A549 (cell line): ENCODE results near the gene SMIM29. TPM values are rescaled to one million over a fixed set of nuclear protein-coding genes. Genes with fewer than 3 reads are reported as not detected.

ENCODE experiments used
- ATAC-seq, 2 experiments: fragments of 200-7000 bp in 1 of 2; fragments of >200 bp in 1 of 2; cut with Nextera tagmentation in 1 of 2; cut with Tn5 transposase in 1 of 2; 3 replicates each; pipeline versions ENCODE4 v1.8.0 to v1.9.1; 2018 to 2020; ENCODE audit warnings: mild to moderate bottlenecking in 1 of 2, moderate library complexity in 1 of 2
- CTCF ChIA-PET: fragments of 300-600 bp; sonication (Branson Sonifier 250); formaldehyde crosslinking; extraction: SDS; loops from one replicate; lab custom pipeline; 2021; ENCODE audit warnings: antibody characterized with exemption, inconsistent platforms; lab: Yijun Ruan, JAX
- POLR2A ChIA-PET: fragments of 350-600 bp; formaldehyde crosslinking; extraction: SDS; loops from one replicate; lab custom pipeline; 2021; ENCODE audit warnings: antibody characterized with exemption, inconsistent platforms; lab: Yijun Ruan, JAX
- DNase-seq, 2 experiments: peaks; one replicate each; pipeline versions ENCODE4 v3.0.0 to v3.0.0-alpha.2; 2011 to 2016; ENCODE audit warnings: low read depth in 1 of 2, low spot score in 1 of 2
- FAIRE-seq: peaks from 2 replicates; lab custom pipeline; 2011; peaks lifted over from hg19 to GRCh38; lab: Jason Lieb, UNC
- H3K27ac ChIP-seq, 2 experiments: fragments of >200 bp; sonication (Bioruptor Twin); formaldehyde crosslinking; 3 replicates each; pipeline ENCODE4 v1.5.1; 2016 to 2017
- H3K4me1 ChIP-seq: fragments of >200 bp; sonication (Bioruptor Twin); formaldehyde crosslinking; 3 replicates; pipeline ENCODE4 v1.6.1; 2016
- H3K4me2 ChIP-seq: fragments of >200 bp; sonication (Bioruptor Twin); formaldehyde crosslinking; 3 replicates; pipeline ENCODE4 v1.6.1; 2016
- H3K4me3 ChIP-seq: fragments of >200 bp; sonication (Bioruptor Twin); formaldehyde crosslinking; 3 replicates; pipeline ENCODE4 v1.5.1; 2016
- H3K9me3 ChIP-seq: fragments of >200 bp; sonication (Bioruptor Twin); formaldehyde crosslinking; 3 replicates; pipeline ENCODE4 v1.6.1; 2016
- E2F6 ChIP-seq: IDR thresholded peaks from 2 replicates; pipeline ENCODE4 v1.6.1; 2012; ENCODE audit warnings: low read depth, borderline replicate concordance
- EHF ChIP-seq: fragments of 250-450 bp; sonication (Bioruptor Pico); IDR thresholded peaks from 2 replicates; pipeline ENCODE4 v1.5.0; 2020; ENCODE audit warnings: mild to moderate bottlenecking
- EP300 ChIP-seq, 2 experiments: fragments of >200 bp; sonication (Bioruptor Twin); formaldehyde crosslinking; IDR thresholded peaks; 2 replicates in 1 of 2; 3 replicates in 1 of 2; pipeline ENCODE4 v1.6.1; 2016 to 2017
- ESRRA ChIP-seq: fragments of 150-350 bp; IDR thresholded peaks from 2 replicates; pipeline ENCODE4 v1.6.1; 2014; ENCODE audit warnings: mild to moderate bottlenecking, low read length, borderline replicate concordance
- FOXS1 ChIP-seq: fragments of 250-450 bp; sonication (Bioruptor Pico); IDR thresholded peaks from 2 replicates; pipeline ENCODE4 v1.5.0; 2020; ENCODE audit warnings: mild to moderate bottlenecking, moderate library complexity
- HDAC2 ChIP-seq: fragments of 200-600 bp; sonication (generic); IDR thresholded peaks from 2 replicates; pipeline ENCODE4 v1.6.1; 2016
- HEYL ChIP-seq: fragments of 250-450 bp; sonication (Bioruptor Pico); IDR thresholded peaks from 2 replicates; pipeline ENCODE4 v1.8.0; 2021; ENCODE audit warnings: mild to moderate bottlenecking, moderate library complexity
- HOXB5 ChIP-seq: fragments of 250-450 bp; sonication (Bioruptor Pico); IDR thresholded peaks from 2 replicates; pipeline ENCODE4 v1.5.0; 2020; ENCODE audit warnings: mild to moderate bottlenecking, moderate library complexity
- JUNB ChIP-seq: fragments of >200 bp; sonication (Bioruptor Twin); formaldehyde crosslinking; IDR thresholded peaks from 2 replicates; pipeline ENCODE4 v1.6.1; 2016
- KDM5A ChIP-seq: fragments of 200-600 bp; sonication (generic); IDR thresholded peaks from 2 replicates; pipeline ENCODE4 v1.6.1; 2016; ENCODE audit warnings: antibody characterized with exemption, mild to moderate bottlenecking
- MYC ChIP-seq: IDR thresholded peaks from 2 replicates; pipeline ENCODE4 v1.6.1; 2012; ENCODE audit warnings: mild to moderate bottlenecking, inconsistent platforms, low read length, improper control_type of control experiment, borderline replicate concordance
- NPAS2 ChIP-seq: fragments of 250-450 bp; sonication (Bioruptor Pico); IDR thresholded peaks from 2 replicates; pipeline ENCODE4 v1.8.0; 2022; ENCODE audit warnings: mild to moderate bottlenecking, moderate library complexity, borderline replicate concordance
- PHF8 ChIP-seq: fragments of 200-600 bp; sonication (generic); IDR thresholded peaks from 2 replicates; pipeline ENCODE4 v1.6.1; 2016; ENCODE audit warnings: low read depth, mild to moderate bottlenecking, antibody characterized with exemption, moderate library complexity, borderline replicate concordance
- SMC3 ChIP-seq: fragments of >200 bp; sonication (Bioruptor Twin); formaldehyde crosslinking; IDR thresholded peaks from 3 replicates; pipeline ENCODE4 v1.6.1; 2018; ENCODE audit warnings: inconsistent platforms
- TP53 ChIP-seq: fragments of 250-450 bp; sonication (Bioruptor Pico); IDR thresholded peaks from 2 replicates; pipeline ENCODE4 v1.5.0; 2021; ENCODE audit warnings: mild to moderate bottlenecking, moderate library complexity
- ZC3H11A ChIP-seq: fragments of 450-650 bp; IDR thresholded peaks from 2 replicates; pipeline ENCODE4 v1.6.1; 2014; ENCODE audit warnings: antibody characterized with exemption, mild to moderate bottlenecking
- ZFP36 ChIP-seq: fragments of 450-650 bp; IDR thresholded peaks from 2 replicates; pipeline ENCODE4 v1.6.1; 2014; ENCODE audit warnings: borderline replicate concordance; ENCODE audit not compliant: partially characterized antibody
- WGBS: methylation state at CpG from one replicate; pipeline ENCODE4 v1.1.6; 2017; ENCODE audit errors: missing lambda C conversion rate; 5-methylcytosine and 5-hydroxymethylcytosine counted together
- polyA plus RNA-seq, 4 experiments: library from polyadenylated mRNA; depleted of rRNA in 3 of 4; stranded (reverse); fragments of >200 nt; fragmentation: RNase III in 1 of 4; extraction: RNeasy Plus Mini Kit Qiagen cat#74134 plus additional on column Dnase treatment in 1 of 4; gene quantifications; 2 replicates in 3 of 4; 3 replicates in 1 of 4; pipeline ENCODE4 v1.2.3, GENCODE V29; 2011 to 2017
- TF ChIP-seq, protein P1 (sequence below): fragments of 200-600 bp; sonication (generic); IDR thresholded peaks from 2 replicates; pipeline ENCODE4 v1.6.1; 2016; ENCODE audit warnings: antibody characterized with exemption, mild to moderate bottlenecking, moderate library complexity
- TF ChIP-seq, protein P2 (sequence below): fragments of 250-450 bp; sonication (Bioruptor Pico); IDR thresholded peaks from 2 replicates; pipeline ENCODE4 v1.5.0; 2020; ENCODE audit warnings: low read depth, mild to moderate bottlenecking, moderate library complexity
- TF ChIP-seq, protein P3 (sequence below): fragments of 150-350 bp; IDR thresholded peaks from 2 replicates; pipeline ENCODE4 v1.6.1; 2014; ENCODE audit warnings: low read depth, mild to moderate bottlenecking, low read length
- TF ChIP-seq, protein P4 (sequence below): fragments of 250-450 bp; sonication (Bioruptor Pico); IDR thresholded peaks from 2 replicates; pipeline ENCODE4 v1.5.0; 2021; ENCODE audit warnings: mild to moderate bottlenecking, moderate library complexity, borderline replicate concordance
- TF ChIP-seq, protein P5 (sequence below): fragments of >200 bp; sonication (Bioruptor Twin); formaldehyde crosslinking; IDR thresholded peaks from 2 replicates; pipeline ENCODE4 v1.6.1; 2016
- TF ChIP-seq, protein P6 (sequence below): fragments of >200 bp; sonication (Bioruptor Twin); formaldehyde crosslinking; IDR thresholded peaks from 3 replicates; pipeline ENCODE4 v1.6.1; 2016

Gene SMIM29
- polyA plus RNA-seq, 2 of the 4 experiments (the other 2 are of a cell fraction): 8.1 to 15.4 TPM

GRCh38 chr6:34292954-34293353 is 44.1 kb upstream of the SMIM29 start:
- POLR2A ChIA-PET: no interaction called here
- CTCF ChIA-PET: no interaction called here
- Histone ChIP-seq H3K4me1 (no peaks in the 10 kb centered on the region), H3K27ac (no peak overlapping the region), H3K9me3 (no peaks in the 10 kb centered on the region), H3K4me2 (no peak overlapping the region), H3K4me3 (no peak overlapping the region)
- 100% methylated on average over 3 of the region's 3 CpGs for WGBS
- FAIRE-seq: no peak
- DNase-seq: no peak
- ATAC-seq: no peak
- TF ChIP-seq EP300 (IDR thresholded peaks at IDR 0.05) (no peak), SMC3 (no peak), E2F6 (no peak), KDM5A (no peak), HOXB5 (no peak), HDAC2 (no peak), ESRRA (no peak)
- TF ChIP-seq, protein P1, sequence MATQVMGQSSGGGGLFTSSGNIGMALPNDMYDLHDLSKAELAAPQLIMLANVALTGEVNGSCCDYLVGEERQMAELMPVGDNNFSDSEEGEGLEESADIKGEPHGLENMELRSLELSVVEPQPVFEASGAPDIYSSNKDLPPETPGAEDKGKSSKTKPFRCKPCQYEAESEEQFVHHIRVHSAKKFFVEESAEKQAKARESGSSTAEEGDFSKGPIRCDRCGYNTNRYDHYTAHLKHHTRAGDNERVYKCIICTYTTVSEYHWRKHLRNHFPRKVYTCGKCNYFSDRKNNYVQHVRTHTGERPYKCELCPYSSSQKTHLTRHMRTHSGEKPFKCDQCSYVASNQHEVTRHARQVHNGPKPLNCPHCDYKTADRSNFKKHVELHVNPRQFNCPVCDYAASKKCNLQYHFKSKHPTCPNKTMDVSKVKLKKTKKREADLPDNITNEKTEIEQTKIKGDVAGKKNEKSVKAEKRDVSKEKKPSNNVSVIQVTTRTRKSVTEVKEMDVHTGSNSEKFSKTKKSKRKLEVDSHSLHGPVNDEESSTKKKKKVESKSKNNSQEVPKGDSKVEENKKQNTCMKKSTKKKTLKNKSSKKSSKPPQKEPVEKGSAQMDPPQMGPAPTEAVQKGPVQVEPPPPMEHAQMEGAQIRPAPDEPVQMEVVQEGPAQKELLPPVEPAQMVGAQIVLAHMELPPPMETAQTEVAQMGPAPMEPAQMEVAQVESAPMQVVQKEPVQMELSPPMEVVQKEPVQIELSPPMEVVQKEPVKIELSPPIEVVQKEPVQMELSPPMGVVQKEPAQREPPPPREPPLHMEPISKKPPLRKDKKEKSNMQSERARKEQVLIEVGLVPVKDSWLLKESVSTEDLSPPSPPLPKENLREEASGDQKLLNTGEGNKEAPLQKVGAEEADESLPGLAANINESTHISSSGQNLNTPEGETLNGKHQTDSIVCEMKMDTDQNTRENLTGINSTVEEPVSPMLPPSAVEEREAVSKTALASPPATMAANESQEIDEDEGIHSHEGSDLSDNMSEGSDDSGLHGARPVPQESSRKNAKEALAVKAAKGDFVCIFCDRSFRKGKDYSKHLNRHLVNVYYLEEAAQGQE: no peak
- TF ChIP-seq, protein P2, sequence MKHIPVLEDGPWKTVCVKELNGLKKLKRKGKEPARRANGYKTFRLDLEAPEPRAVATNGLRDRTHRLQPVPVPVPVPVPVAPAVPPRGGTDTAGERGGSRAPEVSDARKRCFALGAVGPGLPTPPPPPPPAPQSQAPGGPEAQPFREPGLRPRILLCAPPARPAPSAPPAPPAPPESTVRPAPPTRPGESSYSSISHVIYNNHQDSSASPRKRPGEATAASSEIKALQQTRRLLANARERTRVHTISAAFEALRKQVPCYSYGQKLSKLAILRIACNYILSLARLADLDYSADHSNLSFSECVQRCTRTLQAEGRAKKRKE (CRISPR knock-in tag): no peak
- TF ChIP-seq, protein P3, sequence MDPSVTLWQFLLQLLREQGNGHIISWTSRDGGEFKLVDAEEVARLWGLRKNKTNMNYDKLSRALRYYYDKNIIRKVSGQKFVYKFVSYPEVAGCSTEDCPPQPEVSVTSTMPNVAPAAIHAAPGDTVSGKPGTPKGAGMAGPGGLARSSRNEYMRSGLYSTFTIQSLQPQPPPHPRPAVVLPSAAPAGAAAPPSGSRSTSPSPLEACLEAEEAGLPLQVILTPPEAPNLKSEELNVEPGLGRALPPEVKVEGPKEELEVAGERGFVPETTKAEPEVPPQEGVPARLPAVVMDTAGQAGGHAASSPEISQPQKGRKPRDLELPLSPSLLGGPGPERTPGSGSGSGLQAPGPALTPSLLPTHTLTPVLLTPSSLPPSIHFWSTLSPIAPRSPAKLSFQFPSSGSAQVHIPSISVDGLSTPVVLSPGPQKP: no peak
- TF ChIP-seq, protein P4, sequence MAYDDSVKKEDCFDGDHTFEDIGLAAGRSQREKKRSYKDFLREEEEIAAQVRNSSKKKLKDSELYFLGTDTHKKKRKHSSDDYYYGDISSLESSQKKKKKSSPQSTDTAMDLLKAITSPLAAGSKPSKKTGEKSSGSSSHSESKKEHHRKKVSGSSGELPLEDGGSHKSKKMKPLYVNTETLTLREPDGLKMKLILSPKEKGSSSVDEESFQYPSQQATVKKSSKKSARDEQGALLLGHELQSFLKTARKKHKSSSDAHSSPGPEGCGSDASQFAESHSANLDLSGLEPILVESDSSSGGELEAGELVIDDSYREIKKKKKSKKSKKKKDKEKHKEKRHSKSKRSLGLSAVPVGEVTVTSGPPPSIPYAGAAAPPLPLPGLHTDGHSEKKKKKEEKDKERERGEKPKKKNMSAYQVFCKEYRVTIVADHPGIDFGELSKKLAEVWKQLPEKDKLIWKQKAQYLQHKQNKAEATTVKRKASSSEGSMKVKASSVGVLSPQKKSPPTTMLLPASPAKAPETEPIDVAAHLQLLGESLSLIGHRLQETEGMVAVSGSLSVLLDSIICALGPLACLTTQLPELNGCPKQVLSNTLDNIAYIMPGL (CRISPR knock-in tag): no peak

- FAIRE-seq (no peak), ATAC-seq (no peak), DNase-seq (no peak)
- POLR2A ChIA-PET: no interaction called here
- no peaks in the 10 kb centered on the region for H3K9me3 ChIP-seq
- H3K27ac ChIP-seq: no peak overlapping the region
- CTCF ChIA-PET: no interaction called here
- no peak overlapping the region for H3K4me2 ChIP-seq
- WGBS: 92% methylated on average over 11 of the region's 11 CpGs
- no peak overlapping the region for H3K4me3 ChIP-seq
- H3K4me1 ChIP-seq: no peaks in the 10 kb centered on the region
- TF ChIP-seq JUNB: no peak
- TF ChIP-seq HEYL (CRISPR knock-in tag): no peak
- TF ChIP-seq FOXS1 (CRISPR knock-in tag): no peak
- no peak for TF ChIP-seq ZFP36
- TF ChIP-seq, protein P3: no peak
- TF ChIP-seq, protein P2 (CRISPR knock-in tag): no peak
- TF ChIP-seq TP53: no peak
- TF ChIP-seq, protein P5, sequence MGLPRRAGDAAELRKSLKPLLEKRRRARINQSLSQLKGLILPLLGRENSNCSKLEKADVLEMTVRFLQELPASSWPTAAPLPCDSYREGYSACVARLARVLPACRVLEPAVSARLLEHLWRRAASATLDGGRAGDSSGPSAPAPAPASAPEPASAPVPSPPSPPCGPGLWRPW: no peak
- TF ChIP-seq PHF8: no peak
- TF ChIP-seq HDAC2: no peak
- TF ChIP-seq, protein P6, sequence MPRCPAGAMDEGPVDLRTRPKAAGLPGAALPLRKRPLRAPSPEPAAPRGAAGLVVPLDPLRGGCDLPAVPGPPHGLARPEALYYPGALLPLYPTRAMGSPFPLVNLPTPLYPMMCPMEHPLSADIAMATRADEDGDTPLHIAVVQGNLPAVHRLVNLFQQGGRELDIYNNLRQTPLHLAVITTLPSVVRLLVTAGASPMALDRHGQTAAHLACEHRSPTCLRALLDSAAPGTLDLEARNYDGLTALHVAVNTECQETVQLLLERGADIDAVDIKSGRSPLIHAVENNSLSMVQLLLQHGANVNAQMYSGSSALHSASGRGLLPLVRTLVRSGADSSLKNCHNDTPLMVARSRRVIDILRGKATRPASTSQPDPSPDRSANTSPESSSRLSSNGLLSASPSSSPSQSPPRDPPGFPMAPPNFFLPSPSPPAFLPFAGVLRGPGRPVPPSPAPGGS: no peak
- no peak for TF ChIP-seq MYC
- no peak for TF ChIP-seq EHF (CRISPR knock-in tag)
- no peak for TF ChIP-seq ZC3H11A
- TF ChIP-seq NPAS2 (CRISPR knock-in tag): no peak
Observed at GRCh38 chr6:34289137-34289536, 40.3 kb upstream of the SMIM29 start.
